Right cardiac atrium (tissue), 5 donors: ENCODE results near the gene BSPRY. TPM values are rescaled to one million over a fixed set of nuclear protein-coding genes. Genes with fewer than 3 reads are reported as not detected.
A peak's percentile ranks its signal among the peaks of the same experiment; 100 is the strongest.
"Not testable (repeated sequence)": the region's sequence is repeated elsewhere in the genome, so short reads cannot be mapped to it uniquely, and the experiment has no call there.

Source experiments
- ATAC-seq, 2 donors: fragments of 200-7000 bp; cut with Tn5 transposase; one replicate each; pipeline versions ENCODE4 v1.8.0 to v1.9.1; 2020; ENCODE audit warnings: moderate library complexity in 2 of 2, mild to moderate bottlenecking in 1 of 2
- DNase-seq, 3 donors: peaks; one replicate each; pipeline ENCODE4 v3.0.0-alpha.2; 2020
- H3K27ac ChIP-seq: one replicate; pipeline ENCODE4 v1.5.1; 2013; ENCODE audit warnings: mild to moderate bottlenecking, low read length, control low read depth, moderate library complexity
- H3K27me3 ChIP-seq: one replicate; pipeline ENCODE4 v1.6.1; 2013; ENCODE audit not compliant: control insufficient read depth, insufficient read depth
- H3K4me1 ChIP-seq: one replicate; pipeline ENCODE4 v1.6.1; 2013; ENCODE audit warnings: low read length; ENCODE audit not compliant: control insufficient read depth, insufficient read depth
- H3K4me3 ChIP-seq: one replicate; pipeline ENCODE4 v1.5.1; 2013; ENCODE audit warnings: low read length, control low read depth
- H3K9me3 ChIP-seq: one replicate; pipeline ENCODE4 v1.6.1; 2013; ENCODE audit warnings: low read length; ENCODE audit not compliant: control insufficient read depth
- WGBS: extraction: QIAGEN DNeasy Blood & Tissue Kit; methylation state at CpG from one replicate; pipeline ENCODE4 v1.1.7; 2013; 5-methylcytosine and 5-hydroxymethylcytosine counted together
- intact Hi-C, 4 donors: fragments of 100-400 bp; cut with DNase I; formaldehyde crosslinking; loops; one replicate each; pipeline versions ENCODE4 v1.11.0 to v1.14.0; 2022 to 2023
- polyA plus RNA-seq: library from polyadenylated mRNA; stranded (reverse); fragments of 200-250 nt; gene quantifications from one replicate; pipeline ENCODE4 v1.2.3, GENCODE V29; 2013
- total RNA-seq, 4 donors: library from RNA; stranded (reverse); fragmentation: NEBNext Ultra II Directional; extraction: Animal tissue kit (Norgen Biotek cat#: 25700); gene quantifications; one replicate each; pipeline ENCODE4 v1.2.1, GENCODE V29; 2021
- donor health status: healthy with polysubstance abuse.
- donor health status: DM: no; HTN: yes; CAD: no.
- donor health status: DM: no; HTN: no; CAD: no.
- donor health status: DM: no; HTN: yes; CAD: no; lungs with severe emphysema.
- donor health status: DM: yes; HTN: yes; CAD: no.

The BSPRY gene
- total and polyA plus RNA-seq, 5 donors: 0.21 to 2.3 (median 1.4) TPM

DNA sequence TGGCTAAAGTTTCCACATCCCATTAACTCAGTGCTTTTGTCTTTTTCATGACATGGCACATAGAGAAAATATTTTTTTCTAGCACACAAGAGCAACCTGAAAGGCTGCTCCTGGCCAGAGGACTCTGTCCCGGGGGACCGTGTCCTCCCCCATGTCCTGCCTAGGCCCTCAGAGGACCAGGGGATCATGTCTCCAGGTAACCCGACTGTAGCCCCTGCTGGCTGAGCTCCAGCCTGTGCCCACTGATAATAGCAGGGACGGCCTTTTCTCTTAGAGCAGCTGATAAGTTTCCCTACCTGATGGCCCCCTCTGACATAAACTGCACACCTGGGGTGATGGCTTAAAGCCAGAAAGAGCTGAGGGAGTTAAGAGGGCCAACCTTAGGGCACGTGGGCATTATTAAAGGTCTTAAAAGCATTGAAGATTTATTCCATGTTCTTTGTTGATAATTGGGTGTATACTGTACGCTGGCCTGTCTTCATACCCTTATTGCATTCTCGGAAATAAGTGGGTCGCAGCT lies 21.5 kb downstream of the BSPRY start:
- ATAC-seq: no peak
- WGBS: 77% methylated on average over 8 of the region's 8 CpGs
- peaks cover 2% of the 10 kb centered on the region for H3K4me1 ChIP-seq
- no peaks in the 10 kb centered on the region for H3K9me3 ChIP-seq
- no peak for DNase-seq
- intact Hi-C loops: no loop called here
- no peak overlapping the region for H3K4me3 ChIP-seq
- no peaks in the 10 kb centered on the region for H3K27me3 ChIP-seq
- H3K27ac ChIP-seq: no peak overlapping the region

DNA sequence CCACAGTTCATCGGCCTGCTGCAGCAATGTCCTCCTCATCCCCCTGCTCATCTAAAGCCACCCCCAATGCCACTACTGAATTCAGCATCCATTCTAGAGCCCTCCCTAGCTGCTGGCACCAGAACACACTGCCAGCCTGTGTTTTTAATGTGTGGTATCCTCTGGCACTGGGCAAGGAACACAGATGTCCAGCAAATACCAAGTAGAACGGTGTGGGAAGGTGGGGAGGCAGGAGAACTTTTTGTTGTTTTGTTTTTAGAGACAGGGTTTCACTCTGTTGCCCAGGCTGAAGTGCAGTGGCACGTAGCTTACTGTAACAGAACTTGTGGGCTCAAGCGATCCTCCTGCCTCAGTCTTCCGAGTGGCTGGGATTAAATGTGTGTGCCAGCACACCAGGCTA lies 22.7 kb downstream of the BSPRY start:
- 87% methylated on average over 5 of the region's 5 CpGs for WGBS
- Histone ChIP-seq H3K27ac (no peak overlapping the region), H3K4me3 (no peak overlapping the region), H3K9me3 (no peaks in the 10 kb centered on the region), H3K4me1 (peaks cover 2% of the 10 kb centered on the region), H3K27me3 (no peaks in the 10 kb centered on the region)
- intact Hi-C loops: no loop called here
- DNase-seq: no peak
- no peak for ATAC-seq

DNA sequence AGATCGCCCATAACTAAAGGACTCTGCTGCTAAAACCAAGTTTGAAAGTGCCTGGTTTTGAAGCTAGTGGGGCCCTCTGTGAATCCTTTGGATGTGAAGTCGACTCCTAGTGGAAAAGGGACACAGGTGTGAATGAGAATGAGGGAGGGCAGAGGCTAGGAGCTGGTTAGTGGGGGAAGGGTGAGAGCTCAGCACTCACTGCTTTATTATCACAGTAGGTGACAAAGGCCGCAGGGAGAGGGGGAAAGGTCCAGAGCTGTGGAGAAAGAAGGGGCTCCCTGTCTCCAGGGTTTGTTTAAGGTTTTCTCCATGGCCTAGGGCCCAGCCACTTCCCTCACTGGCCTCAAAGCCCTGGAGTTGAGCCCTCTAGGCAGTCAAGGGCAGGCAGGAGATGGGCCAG lies 23.9 kb downstream of the BSPRY start:
- intact Hi-C loops: no loop called here
- H3K4me1 ChIP-seq: peaks cover 2% of the 10 kb centered on the region
- WGBS: 59% methylated on average over 3 of the region's 3 CpGs
- ATAC-seq (no peak), DNase-seq (no peak)
- H3K9me3 ChIP-seq: no peaks in the 10 kb centered on the region
- H3K27me3 ChIP-seq: no peaks in the 10 kb centered on the region
- no peak overlapping the region for H3K4me3 ChIP-seq
- no peak overlapping the region for H3K27ac ChIP-seq

GRCh38 chr9:113373676-113374392 lies 24.5 kb downstream of the BSPRY start:
- intact Hi-C loops: no loop called here

DNA sequence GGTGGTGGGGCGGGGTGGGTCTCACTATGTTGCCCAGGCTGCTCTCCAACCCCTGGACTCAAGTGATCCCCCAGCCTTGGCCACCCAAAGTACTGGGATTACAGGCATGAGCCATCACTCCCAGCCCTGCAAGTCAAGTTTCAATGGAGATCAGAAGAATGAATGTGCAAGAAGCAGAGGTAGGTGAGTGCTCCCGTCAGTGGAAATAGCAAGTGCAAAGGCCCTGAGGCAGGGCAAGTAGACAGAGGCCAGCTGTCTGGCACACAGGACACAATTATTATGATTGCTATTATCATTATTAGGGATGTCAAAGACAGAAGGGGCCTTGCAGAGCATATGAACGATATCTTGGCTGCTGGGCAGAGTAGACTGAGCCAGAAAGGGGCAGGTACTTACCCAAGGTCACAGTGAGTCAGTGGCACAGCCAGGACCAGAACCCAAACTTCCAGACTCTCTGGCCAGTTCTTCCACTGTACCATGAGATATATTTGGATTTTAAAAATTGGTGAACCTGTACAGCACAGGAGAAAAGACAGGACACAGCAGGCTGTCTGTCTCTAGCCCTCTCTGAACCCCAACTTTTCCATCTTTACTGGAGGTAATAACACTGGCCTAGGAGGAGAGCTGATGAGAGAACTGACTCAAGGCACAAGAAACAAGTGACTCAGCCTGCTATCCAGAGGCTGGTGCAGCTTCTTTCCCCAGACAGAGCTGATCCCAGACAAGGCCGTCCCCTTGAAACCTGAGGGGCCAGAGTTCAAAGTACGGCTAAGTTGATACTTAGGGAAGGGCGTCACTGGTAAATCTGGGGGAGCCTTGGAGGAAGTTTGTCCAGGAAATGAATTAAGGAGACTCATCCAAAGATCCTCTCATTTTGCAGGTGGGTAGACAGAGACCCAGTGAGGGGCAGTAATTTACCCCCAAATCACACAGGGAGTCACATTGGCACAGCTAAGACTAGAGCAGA lies 26.0 kb downstream of the BSPRY start:
- H3K4me1 ChIP-seq: peaks cover 2% of the 10 kb centered on the region
- H3K9me3 ChIP-seq: no peaks in the 10 kb centered on the region
- H3K27me3 ChIP-seq: no peaks in the 10 kb centered on the region
- no peak overlapping the region for H3K27ac ChIP-seq
- WGBS: 90% methylated on average over 6 of the region's 6 CpGs
- intact Hi-C loops: no loop called here
- no peak for DNase-seq
- ATAC-seq: no peak
- no peak overlapping the region for H3K4me3 ChIP-seq

More at GRCh38 chr9:113373676-113374392, 24.5 kb downstream of the BSPRY start:
- H3K4me3 ChIP-seq: no peak overlapping the region
- no peaks in the 10 kb centered on the region for H3K27me3 ChIP-seq
- H3K4me1 ChIP-seq: peaks cover 2% of the 10 kb centered on the region
- H3K9me3 ChIP-seq: no peaks in the 10 kb centered on the region
- DNase-seq (no peak), ATAC-seq (peak in 1 of 2 donors; percentile 5)
- H3K27ac ChIP-seq: no peak overlapping the region
- WGBS: 90% methylated on average over 24 of the region's 24 CpGs

- Histone ChIP-seq H3K27me3 (no peaks in the 10 kb centered on the region), H3K4me1 (peaks cover 2% of the 10 kb centered on the region), H3K27ac (peak within 1 kb of the TSS; percentile 10), H3K4me3 (peak within 1 kb of the TSS; percentile 58), H3K9me3 (no peaks in the 10 kb centered on the region)
- intact Hi-C loops: no loop called here
- WGBS: 2% methylated on average over 74 of the region's 74 CpGs
- ATAC-seq (peak; percentile 91 to 96), DNase-seq (peak; percentile 80 to 89 (median 82))
Observed at GRCh38 chr9:113376634-113377567, 27.6 kb downstream of the BSPRY start, which contains the start of gene HDHD3. HDHD3 (minus strand) TSS chr9:113376986; CDS start chr9:113374354, 2,632 bp downstream.

GRCh38 chr9:113379094-113379828 lies 29.9 kb downstream of the BSPRY start:
- H3K9me3 ChIP-seq, H3K27ac ChIP-seq, DNase-seq, H3K4me3 ChIP-seq, H3K4me1 ChIP-seq, intact Hi-C loops, H3K27me3 ChIP-seq, ATAC-seq: not testable (repeated sequence)
- 55% methylated on average over 24 of the region's 24 CpGs for WGBS

DNA sequence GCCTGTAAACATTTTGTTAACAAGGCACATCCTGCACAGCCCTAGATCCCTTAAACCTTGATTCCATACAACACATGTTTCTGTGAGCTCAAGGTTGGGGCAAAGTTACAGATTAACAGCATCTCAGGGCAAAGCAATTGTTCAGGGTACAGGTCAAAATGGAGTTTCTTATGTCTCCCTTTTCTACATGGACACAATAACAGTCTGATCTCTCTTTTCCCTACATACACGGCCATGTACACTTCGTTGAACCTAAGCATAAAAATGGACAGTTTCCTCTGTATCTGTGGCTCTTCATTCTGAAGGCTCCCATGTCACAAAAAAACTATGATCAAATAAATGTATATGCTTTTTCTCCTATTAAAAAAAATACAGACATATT lies 30.5 kb downstream of the BSPRY start:
- DNase-seq, intact Hi-C loops, H3K27ac ChIP-seq, H3K9me3 ChIP-seq, H3K4me1 ChIP-seq, ATAC-seq, H3K27me3 ChIP-seq, H3K4me3 ChIP-seq: not testable (repeated sequence)
- WGBS: 88% methylated on average over 2 of the region's 2 CpGs

DNA sequence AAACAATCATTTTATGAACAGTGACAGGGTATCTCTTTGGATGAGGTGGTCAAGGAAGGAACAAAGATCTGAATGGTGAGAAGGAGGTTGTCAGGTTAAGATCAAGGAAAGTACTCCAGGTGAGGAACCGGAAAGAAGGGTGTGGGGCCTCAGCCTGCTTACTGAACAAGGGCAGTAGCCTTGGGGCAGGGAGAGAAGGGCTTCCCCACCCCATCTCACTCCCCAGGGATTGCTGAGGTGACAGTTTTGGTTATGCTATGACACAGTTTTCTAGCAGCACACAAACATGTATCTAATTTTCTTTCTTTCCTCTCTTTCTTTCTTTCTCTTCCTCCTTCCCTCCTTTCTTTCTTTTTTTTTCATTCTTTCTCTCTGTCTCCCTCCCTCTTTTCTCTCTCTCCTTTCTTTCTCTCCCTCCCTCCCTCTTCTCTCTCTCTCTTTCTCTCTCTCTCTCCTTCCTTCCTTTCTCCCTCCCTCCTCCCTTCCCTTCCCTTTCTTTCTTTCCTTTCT lies 31.6 kb downstream of the BSPRY start:
- DNase-seq: no peak
- 61% methylated on average over 1 of the region's 1 CpG for WGBS
- Histone ChIP-seq H3K27me3 (no peaks in the 10 kb centered on the region), H3K4me3 (no peak overlapping the region), H3K27ac (no peak overlapping the region), H3K4me1 (no peaks in the 10 kb centered on the region), H3K9me3 (no peaks in the 10 kb centered on the region)
- ATAC-seq: no peak
- intact Hi-C loops: no loop called here

- H3K4me3 ChIP-seq, ATAC-seq, H3K9me3 ChIP-seq, H3K27ac ChIP-seq, H3K27me3 ChIP-seq, intact Hi-C loops, DNase-seq, H3K4me1 ChIP-seq: not testable (repeated sequence)
- WGBS: 88% methylated on average over 7 of the region's 7 CpGs
Observed at GRCh38 chr9:113381441-113381840, 32.1 kb downstream of the BSPRY start.
